ENCODE data around the gene KCNJ2. TPM values are rescaled to one million over a fixed set of nuclear protein-coding genes. Genes with fewer than 3 reads are reported as not detected.

KCNJ2 gene
- total RNA-seq, 1 experiment from 2014 or later, result 0.36 TPM

GRCh38 chr17:70168044-70168976 is 1.0 kb upstream of the KCNJ2 start:
- H3K27ac ChIP-seq (ENCODE audit: low read length), result no peak overlapping the region
- POLR2A ChIA-PET (ENCODE audit: unreplicated experiment), result interaction anchor here (0.6 kb wide), 1 partner anchor 14 kb away, joined by 3 read pairs; no protein-coding TSS in a partner anchor

DNA sequence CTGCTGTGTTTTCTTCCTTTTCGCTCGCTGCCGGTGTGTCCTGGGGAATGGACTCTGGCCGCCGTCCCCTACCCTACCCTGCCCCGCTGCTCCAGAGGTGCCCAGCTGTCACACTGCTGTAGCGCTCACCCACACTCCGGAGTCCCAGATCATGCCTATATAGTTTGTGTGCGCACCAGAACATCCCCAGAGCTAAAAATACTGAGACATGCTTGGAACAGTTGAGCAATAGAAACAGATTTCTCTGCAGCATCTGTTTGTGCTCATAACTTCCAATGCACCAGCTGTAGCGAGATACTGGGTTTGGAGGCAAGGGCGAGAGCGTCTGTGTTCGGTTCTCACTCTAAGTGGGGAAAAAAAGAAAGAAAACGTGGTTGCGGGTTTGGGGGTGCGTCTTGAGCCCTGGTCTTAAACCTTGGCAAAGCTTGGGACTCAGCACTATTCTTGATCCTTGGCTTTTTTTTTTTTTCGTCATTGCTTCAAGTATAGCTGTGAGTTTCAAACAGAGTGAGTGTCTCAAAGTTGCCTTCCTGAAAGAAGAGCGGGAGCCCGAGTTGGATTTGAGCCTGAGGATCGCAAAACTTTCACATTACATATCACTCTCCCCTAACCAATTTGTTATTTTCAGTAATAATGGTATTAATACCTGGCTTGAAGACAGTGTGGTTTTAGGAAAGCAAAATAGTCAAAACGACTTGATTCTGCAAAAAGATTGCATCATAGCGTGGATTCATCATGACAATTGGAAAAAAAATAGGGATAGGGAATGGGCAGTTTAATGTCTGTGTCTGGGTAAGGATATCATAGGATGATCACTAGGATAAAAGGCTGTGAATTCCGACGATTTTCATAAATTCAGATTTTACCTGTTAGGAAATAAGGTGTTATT is 621 bp downstream of the KCNJ2 start:
- H3K36me3 ChIP-seq (ENCODE audit: low read depth, low read length), result no peaks in the 10 kb centered on the region
- H3K4me2 ChIP-seq (ENCODE audit: low read length), result peak overlapping the region; percentile 95
- intact Hi-C loops (cut with micrococcal nuclease), result loop anchor here (2.0 to 10.0 kb wide), 5 partner anchors 79 to 845 kb away; partner anchors contain the start of gene ABCA5
- H3F3A ChIP-seq (ENCODE audit: low read length, unreplicated experiment), result no peaks in the 10 kb centered on the region
- peaks cover 11% of the 10 kb centered on the region for H3K4me1 ChIP-seq (ENCODE audit: insufficient read depth, low read length)
- H3K4me3 ChIP-seq (ENCODE audit: low read length), result peak overlapping the region; percentile 72
- peak overlapping the region; percentile 15; the same call in 1 of the 2 replicates for H3K9ac ChIP-seq (ENCODE audit: low read length)
- no peaks in the 10 kb centered on the region for H3K9me3 ChIP-seq (ENCODE audit: low read length)
- no peaks in the 10 kb centered on the region for H4K20me1 ChIP-seq (ENCODE audit: low read length)
- peak overlapping the region; percentile 91 for H2AFZ ChIP-seq (ENCODE audit: low read length)
- BruUV-seq (replicated peaks), result TSS peak; percentile 60
- H3K79me2 ChIP-seq (ENCODE audit: low read length), result no peaks in the 10 kb centered on the region
- ChIA-PET POLR2A (ENCODE audit: unreplicated experiment) (interaction anchor here (0.5 to 0.6 kb wide), 4 partner anchors 15 to 357 kb away, joined by 3 to 6 read pairs (median 4); no protein-coding TSS in a partner anchor), CTCF (interaction anchor here (0.5 to 0.6 kb wide), 4 partner anchors 435 to 774 kb away, joined by 3 to 4 read pairs (median 4); no protein-coding TSS in a partner anchor)
- ATAC-seq, result peak; percentile 35
- no peak for TF ChIP-seq CTCF (conservative IDR thresholded peaks at IDR 0.05; ENCODE audit: low read depth, low read length)
- TF ChIP-seq EZH2phosphoT487 (IDR thresholded peaks at IDR 0.05; ENCODE audit: borderline replicate concordance, low read length), result no peak
- TF ChIP-seq EZH2 (IDR thresholded peaks at IDR 0.05; ENCODE audit: low read length, unreplicated experiment), result no peak
- DNase-seq, result no peak
- peaks cover 40% of the 10 kb centered on the region for H3K27me3 ChIP-seq (ENCODE audit: low read length)
- no peaks in the 10 kb centered on the region for H3K9me2 ChIP-seq (replicated peaks; ENCODE audit: low read length)
- H3K27ac ChIP-seq (ENCODE audit: low read length), result no peak overlapping the region

More at GRCh38 chr17:70168044-70168976, 1.0 kb upstream of the KCNJ2 start:
- peak overlapping the region; percentile 72 for H3K4me3 ChIP-seq (ENCODE audit: low read length)
- H4K20me1 ChIP-seq (ENCODE audit: low read length), result no peaks in the 10 kb centered on the region
- BruUV-seq (replicated peaks), result no TSS peak
- no peaks in the 10 kb centered on the region for H3K9me3 ChIP-seq (ENCODE audit: low read length)
- H3K36me3 ChIP-seq (ENCODE audit: low read depth, low read length), result no peaks in the 10 kb centered on the region
- intact Hi-C loops (cut with micrococcal nuclease), result loop anchor here (1.0 to 10.0 kb wide), 11 partner anchors 78 to 844 kb away; partner anchors contain the start of gene ABCA5
- H3F3A ChIP-seq (ENCODE audit: low read length, unreplicated experiment), result no peaks in the 10 kb centered on the region
- H2AFZ ChIP-seq (ENCODE audit: low read length), result peak overlapping the region; percentile 91
- TF ChIP-seq EZH2phosphoT487 (IDR thresholded peaks at IDR 0.05; ENCODE audit: borderline replicate concordance, low read length) (no peak), EZH2 (IDR thresholded peaks at IDR 0.05; ENCODE audit: low read length, unreplicated experiment) (no peak), CTCF (conservative IDR thresholded peaks at IDR 0.05; ENCODE audit: low read depth, low read length) (peak; percentile 88)
- peak overlapping the region; percentile 95 for H3K4me2 ChIP-seq (ENCODE audit: low read length)
- DNase-seq, result peak; percentile 85
- H3K27me3 ChIP-seq (ENCODE audit: low read length), result peaks cover 28% of the 10 kb centered on the region
- ATAC-seq, result peak; percentile 50
- peak overlapping the region; percentile 19; the same call in 1 of the 2 replicates for H3K9ac ChIP-seq (ENCODE audit: low read length)
- no peaks in the 10 kb centered on the region for H3K9me2 ChIP-seq (replicated peaks; ENCODE audit: low read length)
- CTCF ChIA-PET, result interaction anchor here (0.6 to 1.4 kb wide), 7 partner anchors 297 to 740 kb away, joined by 3 to 7 read pairs (median 3); no protein-coding TSS in a partner anchor
- peaks cover 11% of the 10 kb centered on the region for H3K4me1 ChIP-seq (ENCODE audit: insufficient read depth, low read length)
- H3K79me2 ChIP-seq (ENCODE audit: low read length), result no peaks in the 10 kb centered on the region

Data from PC-3 (cell line).